H1 (cell line): ENCODE results near the gene HAVCR2. TPM values are rescaled to one million over a fixed set of nuclear protein-coding genes. Genes with fewer than 3 reads are reported as not detected.

Experiments
- BACH1 ChIP-seq: IDR thresholded peaks from 2 replicates; pipeline ENCODE4 v1.6.1; 2012; ENCODE audit warnings: low read length, improper control_type of control experiment
- CHD1 ChIP-seq: IDR thresholded peaks from 2 replicates; pipeline ENCODE4 v1.6.1; 2012; ENCODE audit warnings: low read depth, low read length, improper control_type of control experiment
- CHD2 ChIP-seq: IDR thresholded peaks from 2 replicates; pipeline ENCODE4 v1.6.1; 2012; ENCODE audit warnings: low read length, improper control_type of control experiment
- HDAC2 ChIP-seq, 2 experiments: fragments of 300-600 bp in 1 of 2; sonication (generic) in 1 of 2; IDR thresholded peaks; 2 replicates each; pipeline ENCODE4 v1.6.1; 2011 to 2012; ENCODE audit warnings: low read depth in 2 of 2, low read length in 2 of 2, mild to moderate bottlenecking in 2 of 2, moderate library complexity in 2 of 2, borderline replicate concordance in 1 of 2, inconsistent platforms in 1 of 2
- RFX5 ChIP-seq: IDR thresholded peaks from 2 replicates; pipeline ENCODE4 v1.6.1; 2011; ENCODE audit warnings: low read depth, low read length, improper control_type of control experiment, borderline replicate concordance
- SP1 ChIP-seq: IDR thresholded peaks from 2 replicates; pipeline ENCODE4 v1.6.1; 2011; ENCODE audit warnings: low read depth, low read length
- polyA plus RNA-seq, 7 experiments: library from polyadenylated mRNA; depleted of rRNA in 3 of 7; stranded (reverse) in 5 of 7; unstranded in 2 of 7; fragments of >200 nt in 5 of 7; fragments of 200-250 nt in 2 of 7; gene quantifications; 1 replicate in 5 of 7; 2 replicates in 1 of 7; 4 replicates in 1 of 7; pipeline versions ENCODE4 v1.2.1 to v1.2.3, GENCODE V29; 2011 to 2013; ENCODE audit warnings: missing spikeins in 2 of 7, mixed read lengths in 2 of 7
- total RNA-seq: library from RNA; stranded (reverse); fragmentation: NEBNext Ultra II Directional; extraction: Animal tissue kit (Norgen Biotek cat#: 25700); gene quantifications from 2 replicates; pipeline ENCODE4 v1.2.1, GENCODE V29; 2021
- TF ChIP-seq, protein P1 (sequence below): fragments of 300-600 bp; sonication (generic); IDR thresholded peaks from 2 replicates; pipeline ENCODE4 v1.7.1; 2012; ENCODE audit warnings: low read length, moderate library complexity, mild to moderate bottlenecking, inconsistent platforms; ENCODE audit not compliant: insufficient replicate concordance
- TF ChIP-seq, protein P2 (sequence below): IDR thresholded peaks from 2 replicates; pipeline ENCODE4 v1.6.1; 2012; ENCODE audit warnings: inconsistent platforms

The HAVCR2 gene
- total and polyA plus RNA-seq, 2 of the 8 experiments (the other 6 are each of a cell fraction or from before 2014, with no cell fraction given): 0.03 TPM; not detected in 1

DNA sequence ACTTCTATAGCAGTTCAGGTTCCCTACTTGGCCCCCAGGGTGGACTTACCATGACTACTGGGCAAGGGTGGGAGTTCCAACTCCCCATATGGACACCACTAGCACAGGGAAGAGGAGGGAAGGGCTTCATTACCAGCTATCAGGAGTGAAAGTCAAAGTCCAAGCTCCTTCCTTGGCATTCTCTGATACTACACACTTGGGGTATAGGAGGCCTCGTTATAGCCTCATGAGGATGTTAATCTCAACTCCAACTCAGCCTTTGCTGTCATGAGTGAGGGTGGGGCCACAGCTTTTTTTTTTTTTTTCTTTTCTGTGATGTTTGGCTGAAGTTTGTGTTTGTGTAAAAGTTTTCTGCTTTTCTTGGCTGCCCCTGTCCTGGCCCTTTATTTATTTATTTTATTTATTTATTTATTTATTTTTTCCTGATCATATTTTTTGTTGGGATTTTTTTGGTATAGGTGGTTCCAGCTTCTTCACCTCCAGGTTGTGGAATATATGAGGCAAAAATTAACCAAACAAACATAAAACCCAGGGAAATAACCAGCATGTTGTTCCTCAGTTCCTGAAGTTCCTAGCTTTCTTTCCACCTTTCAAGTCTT is 48.5 kb upstream of the HAVCR2 start (continued):
- TF ChIP-seq, protein P1, sequence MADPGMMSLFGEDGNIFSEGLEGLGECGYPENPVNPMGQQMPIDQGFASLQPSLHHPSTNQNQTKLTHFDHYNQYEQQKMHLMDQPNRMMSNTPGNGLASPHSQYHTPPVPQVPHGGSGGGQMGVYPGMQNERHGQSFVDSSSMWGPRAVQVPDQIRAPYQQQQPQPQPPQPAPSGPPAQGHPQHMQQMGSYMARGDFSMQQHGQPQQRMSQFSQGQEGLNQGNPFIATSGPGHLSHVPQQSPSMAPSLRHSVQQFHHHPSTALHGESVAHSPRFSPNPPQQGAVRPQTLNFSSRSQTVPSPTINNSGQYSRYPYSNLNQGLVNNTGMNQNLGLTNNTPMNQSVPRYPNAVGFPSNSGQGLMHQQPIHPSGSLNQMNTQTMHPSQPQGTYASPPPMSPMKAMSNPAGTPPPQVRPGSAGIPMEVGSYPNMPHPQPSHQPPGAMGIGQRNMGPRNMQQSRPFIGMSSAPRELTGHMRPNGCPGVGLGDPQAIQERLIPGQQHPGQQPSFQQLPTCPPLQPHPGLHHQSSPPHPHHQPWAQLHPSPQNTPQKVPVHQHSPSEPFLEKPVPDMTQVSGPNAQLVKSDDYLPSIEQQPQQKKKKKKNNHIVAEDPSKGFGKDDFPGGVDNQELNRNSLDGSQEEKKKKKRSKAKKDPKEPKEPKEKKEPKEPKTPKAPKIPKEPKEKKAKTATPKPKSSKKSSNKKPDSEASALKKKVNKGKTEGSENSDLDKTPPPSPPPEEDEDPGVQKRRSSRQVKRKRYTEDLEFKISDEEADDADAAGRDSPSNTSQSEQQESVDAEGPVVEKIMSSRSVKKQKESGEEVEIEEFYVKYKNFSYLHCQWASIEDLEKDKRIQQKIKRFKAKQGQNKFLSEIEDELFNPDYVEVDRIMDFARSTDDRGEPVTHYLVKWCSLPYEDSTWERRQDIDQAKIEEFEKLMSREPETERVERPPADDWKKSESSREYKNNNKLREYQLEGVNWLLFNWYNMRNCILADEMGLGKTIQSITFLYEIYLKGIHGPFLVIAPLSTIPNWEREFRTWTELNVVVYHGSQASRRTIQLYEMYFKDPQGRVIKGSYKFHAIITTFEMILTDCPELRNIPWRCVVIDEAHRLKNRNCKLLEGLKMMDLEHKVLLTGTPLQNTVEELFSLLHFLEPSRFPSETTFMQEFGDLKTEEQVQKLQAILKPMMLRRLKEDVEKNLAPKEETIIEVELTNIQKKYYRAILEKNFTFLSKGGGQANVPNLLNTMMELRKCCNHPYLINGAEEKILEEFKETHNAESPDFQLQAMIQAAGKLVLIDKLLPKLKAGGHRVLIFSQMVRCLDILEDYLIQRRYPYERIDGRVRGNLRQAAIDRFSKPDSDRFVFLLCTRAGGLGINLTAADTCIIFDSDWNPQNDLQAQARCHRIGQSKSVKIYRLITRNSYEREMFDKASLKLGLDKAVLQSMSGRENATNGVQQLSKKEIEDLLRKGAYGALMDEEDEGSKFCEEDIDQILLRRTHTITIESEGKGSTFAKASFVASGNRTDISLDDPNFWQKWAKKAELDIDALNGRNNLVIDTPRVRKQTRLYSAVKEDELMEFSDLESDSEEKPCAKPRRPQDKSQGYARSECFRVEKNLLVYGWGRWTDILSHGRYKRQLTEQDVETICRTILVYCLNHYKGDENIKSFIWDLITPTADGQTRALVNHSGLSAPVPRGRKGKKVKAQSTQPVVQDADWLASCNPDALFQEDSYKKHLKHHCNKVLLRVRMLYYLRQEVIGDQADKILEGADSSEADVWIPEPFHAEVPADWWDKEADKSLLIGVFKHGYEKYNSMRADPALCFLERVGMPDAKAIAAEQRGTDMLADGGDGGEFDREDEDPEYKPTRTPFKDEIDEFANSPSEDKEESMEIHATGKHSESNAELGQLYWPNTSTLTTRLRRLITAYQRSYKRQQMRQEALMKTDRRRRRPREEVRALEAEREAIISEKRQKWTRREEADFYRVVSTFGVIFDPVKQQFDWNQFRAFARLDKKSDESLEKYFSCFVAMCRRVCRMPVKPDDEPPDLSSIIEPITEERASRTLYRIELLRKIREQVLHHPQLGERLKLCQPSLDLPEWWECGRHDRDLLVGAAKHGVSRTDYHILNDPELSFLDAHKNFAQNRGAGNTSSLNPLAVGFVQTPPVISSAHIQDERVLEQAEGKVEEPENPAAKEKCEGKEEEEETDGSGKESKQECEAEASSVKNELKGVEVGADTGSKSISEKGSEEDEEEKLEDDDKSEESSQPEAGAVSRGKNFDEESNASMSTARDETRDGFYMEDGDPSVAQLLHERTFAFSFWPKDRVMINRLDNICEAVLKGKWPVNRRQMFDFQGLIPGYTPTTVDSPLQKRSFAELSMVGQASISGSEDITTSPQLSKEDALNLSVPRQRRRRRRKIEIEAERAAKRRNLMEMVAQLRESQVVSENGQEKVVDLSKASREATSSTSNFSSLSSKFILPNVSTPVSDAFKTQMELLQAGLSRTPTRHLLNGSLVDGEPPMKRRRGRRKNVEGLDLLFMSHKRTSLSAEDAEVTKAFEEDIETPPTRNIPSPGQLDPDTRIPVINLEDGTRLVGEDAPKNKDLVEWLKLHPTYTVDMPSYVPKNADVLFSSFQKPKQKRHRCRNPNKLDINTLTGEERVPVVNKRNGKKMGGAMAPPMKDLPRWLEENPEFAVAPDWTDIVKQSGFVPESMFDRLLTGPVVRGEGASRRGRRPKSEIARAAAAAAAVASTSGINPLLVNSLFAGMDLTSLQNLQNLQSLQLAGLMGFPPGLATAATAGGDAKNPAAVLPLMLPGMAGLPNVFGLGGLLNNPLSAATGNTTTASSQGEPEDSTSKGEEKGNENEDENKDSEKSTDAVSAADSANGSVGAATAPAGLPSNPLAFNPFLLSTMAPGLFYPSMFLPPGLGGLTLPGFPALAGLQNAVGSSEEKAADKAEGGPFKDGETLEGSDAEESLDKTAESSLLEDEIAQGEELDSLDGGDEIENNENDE: no peak
- TF ChIP-seq CHD1 (no peak), HDAC2 (IDR thresholded peaks at IDR 0.05; ENCODE audit: borderline replicate concordance in 1 of 2, low read depth in 2 of 2, low read length in 2 of 2) (no peak), SP1 (no peak), CHD2 (no peak), RFX5 (no peak), BACH1 (no peak)
- TF ChIP-seq, protein P2, sequence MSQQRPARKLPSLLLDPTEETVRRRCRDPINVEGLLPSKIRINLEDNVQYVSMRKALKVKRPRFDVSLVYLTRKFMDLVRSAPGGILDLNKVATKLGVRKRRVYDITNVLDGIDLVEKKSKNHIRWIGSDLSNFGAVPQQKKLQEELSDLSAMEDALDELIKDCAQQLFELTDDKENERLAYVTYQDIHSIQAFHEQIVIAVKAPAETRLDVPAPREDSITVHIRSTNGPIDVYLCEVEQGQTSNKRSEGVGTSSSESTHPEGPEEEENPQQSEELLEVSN: no peak
